GM12892 (cell line): ENCODE measurements around the gene MAN1A2.

Experiments used
- POLR2A ChIP-seq: IDR thresholded peaks from 2 replicates; pipeline ENCODE4 v1.6.1; 2011; ENCODE audit warnings: low read depth, low read length, control low read depth
- POLR2AphosphoS5 ChIP-seq: IDR thresholded peaks from 2 replicates; pipeline ENCODE4 v1.6.1; 2011; ENCODE audit warnings: low read depth, low read length, control low read depth
- TAF1 ChIP-seq: IDR thresholded peaks from 2 replicates; pipeline ENCODE4 v1.6.1; 2011; ENCODE audit warnings: low read depth, mild to moderate bottlenecking, control low read depth, low read length, borderline replicate concordance

DNA sequence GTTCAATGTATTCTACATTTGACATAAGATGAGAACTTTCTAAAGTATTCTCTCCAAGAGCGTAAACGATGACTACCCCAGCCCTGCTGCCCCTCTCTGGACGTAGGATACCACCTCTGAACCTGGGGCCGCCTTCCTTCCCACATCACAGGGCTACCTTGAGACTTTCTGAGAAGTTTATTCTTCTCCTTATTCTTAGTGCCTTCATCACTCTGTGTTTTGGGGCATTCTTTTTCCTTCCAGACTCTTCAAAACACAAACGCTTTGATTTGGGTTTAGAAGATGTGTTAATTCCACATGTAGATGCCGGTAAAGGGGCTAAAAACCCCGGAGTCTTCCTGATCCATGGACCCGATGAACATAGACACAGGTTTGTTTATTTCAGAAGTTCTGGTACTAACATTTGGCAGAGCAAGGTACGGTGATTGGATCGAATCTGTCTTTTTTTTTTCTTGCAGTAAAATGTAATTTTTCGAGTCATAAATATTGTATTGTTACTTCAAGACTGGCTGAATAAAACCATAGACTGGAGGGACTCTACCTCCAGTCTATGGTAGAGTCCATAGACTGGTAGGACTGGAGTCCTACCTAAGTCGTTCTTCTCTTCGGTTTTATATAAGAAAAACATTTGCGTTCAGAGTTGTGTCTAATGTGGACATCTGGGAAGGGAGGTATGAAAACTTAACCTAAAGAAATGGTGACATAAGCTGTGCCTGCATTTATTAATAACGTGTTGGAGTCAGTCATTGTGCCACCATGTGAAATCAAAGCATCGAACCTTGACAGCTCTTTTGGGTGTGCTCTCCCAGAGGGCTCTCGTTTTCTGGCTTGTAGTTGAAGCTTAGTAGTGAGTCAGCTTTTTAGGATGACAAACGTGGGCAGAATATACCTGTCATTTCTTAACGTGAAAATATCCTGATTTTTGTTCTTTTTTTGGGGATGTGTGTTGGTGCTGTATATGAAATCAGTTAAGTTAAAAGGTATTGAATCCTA is 1.2 kb downstream of the MAN1A2 start:
- no peak for TF ChIP-seq POLR2AphosphoS5
- no peak for TF ChIP-seq POLR2A
- no peak for TF ChIP-seq TAF1
